Ovary (tissue), 9 donors: ENCODE results near the gene CXCL3. TPM values are rescaled to one million over a fixed set of nuclear protein-coding genes. Genes with fewer than 3 reads are reported as not detected.

ENCODE experiments used
- DNase-seq, 5 donors: peaks; one replicate each; pipeline ENCODE4 v3.0.0-alpha.2; 2019 to 2020
- H3K27ac ChIP-seq, 2 donors: fragments of 200-600 bp; one replicate each; pipeline versions ENCODE4 v1.5.1 to v1.8.0; 2019 to 2022
- H3K27me3 ChIP-seq: fragments of 200-600 bp; one replicate; pipeline ENCODE4 v1.8.0; 2022
- H3K36me3 ChIP-seq: fragments of 200-600 bp; sonication (generic); one replicate; pipeline ENCODE4 v1.5.1; 2019
- H3K4me1 ChIP-seq: one replicate; pipeline ENCODE4 v1.8.1; 2013; ENCODE audit warnings: mild to moderate bottlenecking, moderate library complexity; ENCODE audit not compliant: insufficient read depth
- H3K4me3 ChIP-seq: fragments of 200-600 bp; sonication (generic); one replicate; pipeline ENCODE4 v1.5.1; 2017
- H3K9me3 ChIP-seq, 2 donors: fragments of 200-600 bp in 1 of 2; sonication (generic) in 1 of 2; one replicate each; pipeline versions ENCODE4 v1.5.1 to v1.8.1; 2013 to 2019; ENCODE audit warnings: mild to moderate bottlenecking in 1 of 2, moderate library complexity in 1 of 2
- EP300 ChIP-seq: sonication (generic); formaldehyde crosslinking; IDR thresholded peaks from one replicate; pipeline ENCODE4 v1.6.1; 2017; ENCODE audit warnings: antibody characterized with exemption
- POLR2A ChIP-seq: fragments of 450-650 bp; IDR thresholded peaks from one replicate; pipeline ENCODE4 v1.6.1; 2017; ENCODE audit warnings: antibody characterized with exemption, mild to moderate bottlenecking, moderate library complexity
- WGBS, 3 donors: extraction: QIAGEN DNeasy Blood & Tissue Kit in 1 of 3; methylation state at CpG; one replicate each; pipeline versions ENCODE4 v1.1.5 to v1.1.7; 2013 to 2017; 5-methylcytosine and 5-hydroxymethylcytosine counted together
- intact Hi-C, 4 donors: fragments of 100-400 bp; cut with DNase I; formaldehyde crosslinking; loops; one replicate each; pipeline versions ENCODE4 v1.11.0 to v1.15.1; 2022 to 2023
- polyA plus RNA-seq, 2 donors: library from polyadenylated mRNA; stranded (reverse); fragments of 200-250 nt in 1 of 2; fragments of 350-450 nt in 1 of 2; fragmentation: Illumina TruSeq in 1 of 2; extraction: RNeasy Lipid Tissue Mini Kit (QIAGEN cat#74804) in 1 of 2; gene quantifications; one replicate each; pipeline ENCODE4 v1.2.3, GENCODE V29; 2013 to 2014
- total RNA-seq, 7 donors: library from RNA; depleted of rRNA in 2 of 7; stranded (reverse); fragments of >200 nt in 2 of 7; fragmentation: NEBNext Ultra II Directional in 3 of 7; extraction: Animal tissue kit (Norgen Biotek cat#: 25700) in 3 of 7; gene quantifications; one replicate each; pipeline versions ENCODE4 v1.1.0 to v1.2.4, GENCODE V29; 2016 to 2023
- TF ChIP-seq, protein P1 (sequence below), 3 donors: fragments of 450-650 bp in 2 of 3; fragments of 200-600 bp in 1 of 3; IDR thresholded peaks; one replicate each; pipeline versions ENCODE4 v1.5.1 to v1.8.0; 2016 to 2022; ENCODE audit warnings: antibody characterized with exemption in 3 of 3, mild to moderate bottlenecking in 1 of 3
- donor health status: DM: no; HTN: no; CAD: no; lungs with moderate emphysema.
- donor health status: DM: no; HTN: no; CAD: no.
- donor health status: Bipolar disorder and iron deficiency.
- donor health status: DM: yes; HTN: yes; CAD: no.
- donor health status: DM: no; HTN: no; CAD: no.
- donor health status: DM: yes; HTN: yes; CAD: no.

Gene CXCL3
- total and polyA plus RNA-seq, 9 donors, result 0.25 to 17.5 (median 0.72) TPM

DNA sequence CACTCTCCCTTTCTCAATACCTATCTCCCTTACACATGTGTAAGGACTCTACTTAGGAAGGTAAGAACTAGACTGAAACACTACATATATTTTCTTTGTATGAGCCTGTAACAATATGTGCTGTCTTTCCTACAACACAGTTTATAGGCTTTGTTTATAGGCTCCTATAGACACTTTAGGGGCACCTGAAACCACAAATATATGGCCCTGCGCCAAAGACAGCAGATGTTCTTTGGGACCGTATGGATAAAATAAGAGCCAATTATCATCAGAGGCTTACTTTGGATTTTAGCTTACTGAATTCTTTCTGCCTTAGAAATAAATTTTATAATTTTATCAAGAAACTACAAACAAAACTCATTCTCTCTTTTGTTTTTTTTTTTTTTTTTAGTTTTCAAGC, 16.6 kb upstream of the CXCL3 start:
- 37 to 46% (median 45%) methylated on average over 2 of the region's 2 CpGs for WGBS, 3 donors
- H3K27me3 ChIP-seq, result no peaks in the 10 kb centered on the region
- no peak for TF ChIP-seq EP300
- TF ChIP-seq, protein P1, sequence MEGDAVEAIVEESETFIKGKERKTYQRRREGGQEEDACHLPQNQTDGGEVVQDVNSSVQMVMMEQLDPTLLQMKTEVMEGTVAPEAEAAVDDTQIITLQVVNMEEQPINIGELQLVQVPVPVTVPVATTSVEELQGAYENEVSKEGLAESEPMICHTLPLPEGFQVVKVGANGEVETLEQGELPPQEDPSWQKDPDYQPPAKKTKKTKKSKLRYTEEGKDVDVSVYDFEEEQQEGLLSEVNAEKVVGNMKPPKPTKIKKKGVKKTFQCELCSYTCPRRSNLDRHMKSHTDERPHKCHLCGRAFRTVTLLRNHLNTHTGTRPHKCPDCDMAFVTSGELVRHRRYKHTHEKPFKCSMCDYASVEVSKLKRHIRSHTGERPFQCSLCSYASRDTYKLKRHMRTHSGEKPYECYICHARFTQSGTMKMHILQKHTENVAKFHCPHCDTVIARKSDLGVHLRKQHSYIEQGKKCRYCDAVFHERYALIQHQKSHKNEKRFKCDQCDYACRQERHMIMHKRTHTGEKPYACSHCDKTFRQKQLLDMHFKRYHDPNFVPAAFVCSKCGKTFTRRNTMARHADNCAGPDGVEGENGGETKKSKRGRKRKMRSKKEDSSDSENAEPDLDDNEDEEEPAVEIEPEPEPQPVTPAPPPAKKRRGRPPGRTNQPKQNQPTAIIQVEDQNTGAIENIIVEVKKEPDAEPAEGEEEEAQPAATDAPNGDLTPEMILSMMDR (IDR thresholded peaks at IDR 0.05), result no peak
- TF ChIP-seq POLR2A, result no peak
- H3K9me3 ChIP-seq, result no peaks in the 10 kb centered on the region
- intact Hi-C loops, result no loop called here
- H3K4me1 ChIP-seq, result no peaks in the 10 kb centered on the region
- no peak overlapping the region for H3K27ac ChIP-seq
- no peak overlapping the region for H3K4me3 ChIP-seq
- no peaks in the 10 kb centered on the region for H3K36me3 ChIP-seq
- DNase-seq, result no peak

DNA sequence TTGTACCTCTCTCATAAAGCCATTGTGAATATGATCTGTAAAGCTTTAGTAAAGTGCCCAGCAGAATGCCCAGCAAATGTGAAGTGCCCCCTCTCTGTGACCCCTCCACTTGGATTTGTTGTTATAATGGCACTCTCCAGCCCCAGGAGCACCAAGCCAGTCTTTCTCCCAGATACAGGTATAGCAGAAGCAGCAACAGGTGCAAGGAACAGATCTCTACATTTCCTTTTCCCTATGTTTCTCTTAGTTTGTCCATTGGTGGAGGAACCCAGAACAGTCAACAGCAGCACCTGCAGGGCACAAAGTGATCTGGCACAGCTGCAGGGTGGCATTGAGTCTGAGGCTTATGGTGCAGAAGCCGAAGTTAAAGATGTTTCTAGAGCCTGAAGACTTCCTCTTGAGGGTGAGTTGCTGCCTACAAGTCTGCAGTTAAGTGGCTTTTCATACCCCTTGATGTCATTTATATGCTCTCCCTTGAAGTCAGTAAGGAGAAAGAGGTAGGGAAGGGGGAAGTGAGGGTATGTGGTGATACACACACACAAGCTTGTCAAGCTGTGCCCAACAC, 16.1 kb upstream of the CXCL3 start:
- Histone ChIP-seq H3K4me3 (no peak overlapping the region), H3K4me1 (no peaks in the 10 kb centered on the region), H3K27ac (no peak overlapping the region), H3K36me3 (no peaks in the 10 kb centered on the region), H3K9me3 (no peaks in the 10 kb centered on the region), H3K27me3 (no peaks in the 10 kb centered on the region)
- intact Hi-C loops, result no loop called here
- WGBS, 3 donors, result 83 to 100% (median 95%) methylated on average over 1 of the region's 1 CpG
- DNase-seq, result no peak
- TF ChIP-seq EP300 (no peak), POLR2A (no peak)
- TF ChIP-seq, protein P1 (IDR thresholded peaks at IDR 0.05), result no peak

DNA sequence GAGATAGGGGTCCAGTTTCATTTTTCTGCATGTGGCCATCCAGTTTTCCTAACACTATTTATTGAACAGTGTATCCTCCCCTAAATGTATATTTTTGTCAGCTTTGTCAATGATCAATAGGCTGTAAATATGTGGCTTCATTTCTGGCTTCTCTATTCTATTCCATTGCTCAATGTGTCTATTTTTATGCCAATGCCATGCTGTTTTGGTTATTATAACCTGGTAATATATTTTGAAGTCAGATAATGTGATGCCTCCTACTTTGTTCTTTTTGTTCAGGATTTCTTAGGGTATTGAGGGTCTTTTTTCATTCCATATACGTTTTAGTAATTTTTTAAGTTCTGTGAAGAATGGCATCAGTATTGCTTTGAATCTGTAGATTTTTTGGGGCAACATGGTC, 8.7 kb upstream of the CXCL3 start:
- intact Hi-C loops, result no loop called here
- H3K9me3 ChIP-seq, result no peaks in the 10 kb centered on the region
- no peak overlapping the region for H3K4me3 ChIP-seq
- H3K27me3 ChIP-seq, result no peaks in the 10 kb centered on the region
- 62 to 70% (median 64%) methylated on average over 1 of the region's 1 CpG for WGBS, 3 donors
- H3K36me3 ChIP-seq, result no peaks in the 10 kb centered on the region
- no peak for TF ChIP-seq POLR2A
- TF ChIP-seq EP300, result no peak
- TF ChIP-seq, protein P1 (IDR thresholded peaks at IDR 0.05), result no peak
- DNase-seq, result no peak
- H3K27ac ChIP-seq, result no peak overlapping the region
- no peaks in the 10 kb centered on the region for H3K4me1 ChIP-seq

DNA sequence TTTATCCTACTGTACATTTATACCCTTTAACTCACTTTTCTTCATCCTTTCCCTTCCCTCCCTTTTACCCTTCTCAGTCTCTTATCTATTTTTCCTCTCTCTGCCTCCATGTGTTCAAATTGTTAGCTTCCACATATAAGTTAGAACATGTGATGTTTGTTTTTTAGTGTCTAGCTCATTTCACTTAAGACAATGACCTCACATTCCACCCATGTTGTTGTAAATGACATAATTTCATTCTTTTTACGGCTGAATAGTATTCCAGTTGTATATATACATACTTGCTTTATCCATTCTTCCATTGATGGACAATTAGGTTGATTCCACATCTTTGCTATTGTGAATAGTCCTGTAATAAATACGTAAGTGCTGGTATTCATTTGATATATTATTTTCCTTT, 7.3 kb upstream of the CXCL3 start:
- no peaks in the 10 kb centered on the region for H3K9me3 ChIP-seq
- H3K4me3 ChIP-seq, result no peak overlapping the region
- DNase-seq, result no peak
- H3K27me3 ChIP-seq, result no peaks in the 10 kb centered on the region
- no peaks in the 10 kb centered on the region for H3K4me1 ChIP-seq
- no peaks in the 10 kb centered on the region for H3K36me3 ChIP-seq
- TF ChIP-seq EP300, result no peak
- TF ChIP-seq, protein P1 (IDR thresholded peaks at IDR 0.05), result no peak
- H3K27ac ChIP-seq, result no peak overlapping the region
- 86 to 92% (median 89%) methylated on average over 2 of the region's 2 CpGs for WGBS, 3 donors
- intact Hi-C loops, result no loop called here
